SU-DHL-6 (cell line): Measurements from ENCODE around the gene ROBO2.

Experiments
- CTCF ChIP-seq: fragments of 200-600 bp; sonication (generic); IDR thresholded peaks from one replicate; pipeline ENCODE4 v1.5.1; 2017; ENCODE audit warnings: antibody characterized with exemption, mild to moderate bottlenecking, low read length, moderate library complexity; ENCODE audit not compliant: insufficient read depth, poor library complexity, severe bottlenecking
- EZH2phosphoT487 ChIP-seq: fragments of 200-600 bp; sonication (generic), shearing (Covaris generic); conservative IDR thresholded peaks from 2 replicates; pipeline ENCODE4 v1.6.1; 2018; ENCODE audit warnings: mild to moderate bottlenecking, antibody characterized with exemption, low read length, moderate library complexity, mixed read lengths

GRCh38 chr3:77063423-77063822, 23.5 kb downstream of the ROBO2 start:
- no peak for TF ChIP-seq CTCF
- no peak for TF ChIP-seq EZH2phosphoT487
